Suppressor macrophage treated with lipopolysaccharide for 4 hours (primary cell): ENCODE measurements around the gene LTBP1.
"Not testable (repeated sequence)": the region's sequence is repeated elsewhere in the genome, so short reads cannot be mapped to it uniquely, and the experiment has no call there.

Experiments
- DNase-seq: peaks from one replicate; pipeline ENCODE4 v3.0.0-alpha.2; 2020

Gene LTBP1

DNA sequence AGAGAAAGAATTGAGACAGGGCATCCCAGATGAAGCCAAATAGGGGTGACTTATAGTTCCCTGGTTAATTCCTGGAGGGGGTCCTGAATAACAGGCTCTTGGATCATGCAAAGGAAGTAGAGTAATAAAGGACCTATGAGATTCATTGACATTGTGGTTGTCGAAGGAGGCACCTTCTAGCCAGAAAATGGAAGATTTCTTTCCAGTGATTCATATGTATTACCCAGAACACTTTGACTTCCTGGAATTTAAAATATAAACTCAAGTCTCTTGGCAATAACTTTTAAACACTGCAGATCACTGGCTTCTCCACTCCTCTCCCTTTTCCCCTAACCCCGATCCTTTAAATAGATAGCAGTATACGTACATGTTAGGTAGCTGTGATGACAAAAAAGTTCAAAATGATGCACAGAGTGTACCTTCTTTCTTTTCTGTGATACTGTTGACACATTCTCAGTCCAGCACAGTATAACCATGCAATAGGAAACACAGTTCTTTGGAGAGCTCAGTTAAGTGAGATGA, 211.8 kb downstream of the LTBP1 start:
- no peak for DNase-seq

DNA sequence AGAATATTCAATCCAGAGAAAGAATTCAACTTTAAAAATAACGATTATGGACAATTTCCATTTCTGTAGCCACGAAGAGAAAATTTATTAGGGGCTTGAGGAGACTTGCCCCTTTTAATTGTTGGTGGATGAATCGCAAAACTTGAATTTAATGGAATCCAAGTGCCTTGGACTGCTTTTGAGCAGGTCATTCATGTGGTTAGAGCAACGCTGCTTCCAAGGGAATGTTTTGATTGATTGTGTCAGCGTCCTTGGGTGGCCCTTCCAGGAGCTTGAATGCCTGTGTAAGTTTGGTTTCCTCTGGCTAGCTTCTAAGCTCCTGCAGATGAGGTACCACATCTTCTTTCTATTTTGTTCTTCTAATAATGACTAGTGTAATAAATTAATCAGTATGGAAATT, 213.4 kb downstream of the LTBP1 start:
- DNase-seq, result no peak

- no peak for DNase-seq
Measured at GRCh38 chr2:33166287-33166881, 219.6 kb downstream of the LTBP1 start.

GRCh38 chr2:33167622-33168245, 221.0 kb downstream of the LTBP1 start:
- DNase-seq, result no peak

- no peak for DNase-seq
Measured at GRCh38 chr2:33168425-33168824, 221.7 kb downstream of the LTBP1 start.

- no peak for DNase-seq
Measured at GRCh38 chr2:33168922-33169321, 222.2 kb downstream of the LTBP1 start.

DNA sequence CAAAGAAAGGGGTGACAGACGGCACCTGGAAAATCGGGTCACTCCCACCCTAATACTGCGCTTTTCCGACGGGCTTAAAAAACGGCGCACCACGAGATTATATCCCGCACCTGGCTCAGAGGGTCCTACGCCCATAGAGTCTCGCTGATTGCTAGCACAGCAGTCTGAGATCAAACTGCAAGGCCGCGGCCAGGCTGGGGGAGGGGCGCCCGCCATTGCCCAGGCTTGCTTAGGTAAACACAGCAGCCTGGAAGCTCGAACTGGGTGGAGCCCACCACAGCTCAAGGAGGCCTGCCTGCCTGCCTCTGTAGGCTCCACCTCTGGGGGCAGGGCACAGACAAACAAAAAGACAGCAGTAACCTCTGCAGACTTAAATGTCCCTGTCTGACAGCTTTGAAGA, 223.5 kb downstream of the LTBP1 start:
- not testable (repeated sequence) for DNase-seq

DNA sequence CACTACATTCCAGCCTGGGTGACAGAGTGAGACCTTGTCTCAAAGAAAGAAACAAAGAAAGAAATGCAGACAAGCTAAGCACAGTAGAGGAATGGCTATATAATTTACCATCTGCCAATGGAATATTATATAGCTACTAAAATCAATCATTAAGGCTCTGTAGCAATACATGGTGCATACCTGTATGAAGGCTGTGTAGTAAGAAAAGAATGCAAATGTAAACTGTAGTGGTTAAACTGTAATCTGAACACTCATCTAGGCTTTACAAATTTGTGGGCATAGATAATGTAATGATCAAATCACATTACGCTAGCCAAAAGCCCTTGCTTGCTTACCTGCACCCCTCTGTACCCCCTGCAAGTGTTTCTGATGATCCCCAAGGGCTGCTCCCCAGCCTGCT, 230.9 kb downstream of the LTBP1 start:
- no peak for DNase-seq

DNA sequence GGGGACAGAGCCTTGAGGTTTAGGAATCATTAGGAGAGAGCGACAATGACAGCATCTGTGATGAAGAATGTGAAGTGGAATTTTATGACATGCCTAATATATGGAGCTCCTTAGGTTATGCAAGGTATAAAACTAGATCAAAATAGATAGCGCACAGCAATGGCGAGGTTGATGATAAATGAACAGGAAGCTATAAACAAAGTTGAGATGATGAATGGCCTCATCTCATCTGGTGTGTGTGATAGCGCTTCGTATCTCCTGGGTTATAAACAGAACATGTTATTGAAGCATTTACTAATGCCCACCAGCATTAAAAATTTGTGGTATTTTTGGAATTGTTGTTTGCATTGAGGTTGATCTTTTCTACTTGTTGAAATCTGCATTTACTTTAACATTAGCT, 231.5 kb downstream of the LTBP1 start:
- DNase-seq, result no peak

DNA sequence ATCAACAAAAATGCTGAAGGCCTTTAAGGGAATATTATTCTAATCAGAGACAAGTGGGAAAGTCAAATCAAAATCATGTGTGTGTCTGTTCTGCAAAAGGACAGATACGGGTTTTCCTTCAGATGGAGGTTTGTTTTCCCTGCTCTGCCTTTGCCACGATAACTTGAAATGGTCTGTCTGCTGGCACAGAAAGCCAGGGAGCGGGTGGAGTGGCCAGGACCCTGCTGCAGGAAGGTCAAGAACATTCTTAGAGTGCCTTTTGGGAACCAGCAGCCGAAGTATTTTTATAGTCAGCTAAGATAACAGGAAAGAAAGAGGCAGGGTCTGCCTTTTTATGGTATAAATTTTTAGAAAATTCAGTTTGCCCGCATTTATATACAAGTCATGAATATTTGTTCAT, 234.2 kb downstream of the LTBP1 start:
- no peak for DNase-seq

DNA sequence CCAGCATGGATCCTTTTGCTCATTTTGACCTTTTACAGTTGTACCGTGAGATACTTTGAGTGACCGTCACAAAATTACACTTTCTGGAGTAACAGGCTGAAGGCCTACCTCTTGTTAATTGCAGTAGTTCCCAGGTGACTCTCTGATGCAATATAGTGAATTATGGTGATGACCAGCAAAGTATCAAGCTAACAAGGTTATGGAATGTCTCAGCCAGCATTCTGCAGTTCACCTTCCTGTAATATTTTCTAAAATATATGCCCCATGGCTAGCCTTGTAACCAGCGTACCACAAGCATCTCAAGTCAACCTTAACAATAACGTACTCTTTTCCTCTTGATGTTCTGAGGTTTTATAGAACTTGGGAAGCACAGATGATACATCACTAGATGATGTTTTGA, 234.7 kb downstream of the LTBP1 start:
- no peak for DNase-seq

- DNase-seq, result no peak
Measured at GRCh38 chr2:33184041-33184440, 237.3 kb downstream of the LTBP1 start.

- no peak for DNase-seq
Measured at GRCh38 chr2:33186937-33187336, 240.2 kb downstream of the LTBP1 start.

DNA sequence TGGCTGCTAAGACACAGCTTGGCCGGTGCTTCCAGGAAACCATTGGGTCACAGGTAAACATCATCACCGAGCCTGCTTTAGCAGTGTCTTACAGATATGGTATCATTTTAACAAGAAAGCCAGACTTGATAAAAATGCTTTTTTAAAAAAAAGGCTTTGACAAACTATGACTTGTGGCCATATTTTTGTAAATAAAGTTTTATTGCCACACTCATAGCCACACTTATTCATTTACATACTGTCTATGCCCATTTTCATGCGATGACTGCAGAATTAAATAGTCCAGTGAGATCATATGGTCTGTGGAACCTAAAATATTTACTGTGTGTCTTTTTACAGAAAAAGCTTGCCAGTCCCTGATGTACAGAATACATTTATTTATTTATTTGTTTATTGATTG, 242.0 kb downstream of the LTBP1 start:
- DNase-seq, result no peak

GRCh38 chr2:33190393-33190937, 243.7 kb downstream of the LTBP1 start:
- no peak for DNase-seq

DNA sequence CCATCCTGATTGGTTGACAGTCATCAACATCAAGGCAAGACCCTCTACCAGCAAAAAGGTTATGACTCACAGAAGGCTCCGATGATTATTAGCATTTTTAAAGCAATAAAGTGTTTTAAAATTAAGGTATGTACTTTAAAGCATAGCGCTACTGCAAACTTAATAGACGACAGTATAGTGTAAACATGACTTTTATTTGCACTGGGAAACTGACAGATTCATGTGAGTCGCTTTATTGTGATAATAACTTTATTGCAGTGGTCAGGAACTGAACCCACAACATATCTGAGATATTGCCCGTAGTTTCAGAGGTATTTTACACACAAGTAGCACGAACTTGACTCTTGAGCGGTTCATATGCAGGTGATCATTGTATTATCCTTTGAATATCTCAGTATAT, 249.1 kb downstream of the LTBP1 start:
- no peak for DNase-seq

DNA sequence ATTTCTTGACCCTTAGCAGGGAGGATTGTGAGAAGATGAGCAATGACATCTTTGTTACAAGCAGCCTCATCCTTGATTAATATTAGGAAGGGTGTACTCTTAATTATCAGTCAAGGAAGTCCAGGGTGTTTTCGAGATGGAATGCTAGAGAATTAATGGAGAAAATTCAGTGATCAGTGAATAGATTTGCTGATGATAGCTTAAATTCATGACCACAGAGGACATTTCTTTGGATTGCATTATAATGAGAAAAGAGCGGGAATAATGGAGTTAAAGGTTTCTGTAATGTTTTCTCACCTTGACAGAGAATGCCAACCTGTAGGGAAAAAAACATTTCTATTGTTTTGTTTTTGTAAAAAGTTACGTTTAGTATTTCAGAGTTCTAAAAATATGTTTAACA, 249.9 kb downstream of the LTBP1 start:
- DNase-seq, result no peak

DNA sequence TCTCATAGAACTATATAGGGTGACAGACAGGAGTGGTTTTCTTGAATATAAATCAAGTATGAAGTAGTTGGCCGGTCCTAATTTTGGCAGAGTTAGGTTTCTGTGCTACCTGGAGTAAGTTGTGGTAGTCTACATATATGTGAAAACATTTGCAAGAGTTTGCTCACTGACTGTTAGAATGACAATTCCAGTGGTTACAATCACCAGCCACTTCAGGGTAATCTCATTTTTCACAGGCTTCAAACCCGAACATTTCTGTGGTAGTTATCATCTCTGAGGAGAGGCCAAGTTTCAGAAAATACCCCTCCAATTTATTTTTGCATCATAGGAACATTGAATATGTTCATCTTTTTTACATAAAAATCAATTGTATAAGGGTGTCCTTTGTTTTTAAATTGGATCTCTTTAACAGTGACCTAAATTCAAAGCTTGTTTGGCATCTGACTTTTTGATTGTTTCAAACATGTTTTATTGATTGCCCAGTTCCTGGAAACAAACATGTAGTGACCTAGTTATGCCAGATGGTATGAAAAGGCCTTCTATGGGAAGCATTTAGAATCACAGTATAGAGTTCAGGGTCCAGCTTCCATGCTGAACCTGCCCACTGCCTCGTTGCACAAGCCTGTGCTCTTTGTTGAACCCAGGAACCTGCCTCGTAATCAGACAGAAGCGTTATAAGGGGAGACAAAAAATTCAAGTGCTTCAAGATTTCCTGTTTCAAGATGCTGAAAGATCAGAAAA, 250.6 kb downstream of the LTBP1 start:
- no peak for DNase-seq

DNA sequence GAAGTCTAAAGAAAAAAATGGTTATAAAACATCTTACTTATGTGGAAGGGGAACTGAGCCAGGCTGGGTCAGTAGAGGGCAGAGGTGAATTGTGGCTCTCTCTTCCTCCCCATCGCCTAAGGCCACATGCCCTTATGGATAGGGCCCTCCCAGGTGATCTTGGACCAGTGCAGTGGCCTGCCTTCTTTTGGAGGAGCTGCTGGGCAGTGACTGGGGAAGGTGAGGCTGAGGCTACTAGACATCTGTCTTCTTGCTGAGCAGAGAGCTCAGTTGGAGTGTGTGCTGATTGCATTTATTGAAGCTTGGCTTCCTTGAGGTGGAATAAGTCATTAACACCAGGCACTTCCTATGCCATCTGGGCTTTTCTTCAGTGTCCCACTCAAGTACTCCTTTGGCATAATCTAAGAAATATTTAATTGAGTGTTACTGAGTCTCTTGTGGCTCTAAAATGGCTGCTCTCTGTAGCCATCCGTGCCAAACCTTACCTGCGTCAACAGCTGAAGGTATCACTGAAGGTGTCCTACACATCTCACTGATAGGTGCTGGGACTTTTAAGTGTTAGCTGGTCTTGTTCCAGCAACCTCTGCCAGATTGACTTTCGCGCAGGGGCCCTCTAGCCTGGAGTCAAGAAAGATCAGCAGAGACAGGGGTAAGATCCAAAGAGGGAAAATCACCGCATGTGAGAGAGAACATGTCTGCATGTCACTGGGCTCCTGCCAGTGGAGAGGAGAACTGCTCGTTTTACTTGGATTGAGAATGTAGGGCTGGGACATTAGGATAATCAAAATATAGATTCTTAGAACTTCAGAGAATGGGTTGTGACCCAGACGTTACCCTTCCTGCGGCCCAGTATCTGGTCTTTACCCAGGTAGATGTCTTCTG, 256.1 kb downstream of the LTBP1 start:
- no peak for DNase-seq

DNA sequence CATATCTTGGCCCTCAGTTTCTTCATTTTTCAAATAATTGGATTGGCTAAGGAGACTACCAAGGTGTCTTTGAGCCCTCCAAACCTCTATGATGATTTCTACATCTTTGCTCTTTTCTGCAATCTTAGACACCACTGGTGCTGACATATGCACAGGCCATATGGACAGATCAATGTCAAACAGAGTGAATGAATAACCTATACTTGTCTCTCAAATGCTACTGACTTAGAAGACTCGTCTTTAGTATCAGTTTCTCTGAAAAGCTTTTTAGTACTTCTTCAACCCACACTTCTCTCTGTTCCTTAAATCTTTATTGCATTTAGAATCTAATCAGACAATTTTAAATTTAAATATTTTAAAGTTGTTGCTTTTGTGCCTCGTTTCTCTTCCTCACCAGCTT, 258.2 kb downstream of the LTBP1 start:
- no peak for DNase-seq

DNA sequence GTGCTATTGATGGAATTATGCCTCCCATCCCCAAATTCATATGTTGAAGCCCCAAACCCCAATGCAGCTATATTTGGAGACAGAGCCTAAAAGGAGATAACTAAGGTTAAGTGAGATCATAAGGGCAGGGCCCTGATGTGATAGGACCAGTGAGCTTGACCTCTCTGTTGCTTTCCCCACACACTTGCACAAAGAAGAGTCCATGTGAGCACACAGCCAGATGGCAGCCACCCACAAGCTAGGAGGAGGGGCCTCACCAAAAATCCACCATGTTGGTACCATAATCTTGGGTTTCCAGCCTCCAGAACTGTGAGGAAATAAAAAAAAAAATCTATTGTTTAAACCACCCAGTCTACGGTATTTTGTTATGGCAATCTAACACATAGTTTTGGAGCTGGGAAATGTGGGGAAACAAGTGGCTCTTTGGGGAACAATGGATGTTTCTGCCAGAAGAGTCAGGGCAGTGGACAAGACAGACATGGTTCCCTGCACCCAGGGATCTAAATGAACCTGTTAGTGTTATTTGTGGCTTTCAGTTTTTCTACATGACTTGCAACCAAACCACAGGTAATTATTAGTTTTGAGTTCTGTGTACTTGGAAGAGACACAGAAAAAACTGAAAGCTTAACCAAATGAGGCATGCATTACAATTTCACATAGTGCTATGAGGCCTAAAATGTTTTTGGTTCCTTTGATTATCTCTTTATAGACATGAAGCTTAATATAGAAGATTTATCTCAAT, 259.1 kb downstream of the LTBP1 start:
- DNase-seq, result no peak

DNA sequence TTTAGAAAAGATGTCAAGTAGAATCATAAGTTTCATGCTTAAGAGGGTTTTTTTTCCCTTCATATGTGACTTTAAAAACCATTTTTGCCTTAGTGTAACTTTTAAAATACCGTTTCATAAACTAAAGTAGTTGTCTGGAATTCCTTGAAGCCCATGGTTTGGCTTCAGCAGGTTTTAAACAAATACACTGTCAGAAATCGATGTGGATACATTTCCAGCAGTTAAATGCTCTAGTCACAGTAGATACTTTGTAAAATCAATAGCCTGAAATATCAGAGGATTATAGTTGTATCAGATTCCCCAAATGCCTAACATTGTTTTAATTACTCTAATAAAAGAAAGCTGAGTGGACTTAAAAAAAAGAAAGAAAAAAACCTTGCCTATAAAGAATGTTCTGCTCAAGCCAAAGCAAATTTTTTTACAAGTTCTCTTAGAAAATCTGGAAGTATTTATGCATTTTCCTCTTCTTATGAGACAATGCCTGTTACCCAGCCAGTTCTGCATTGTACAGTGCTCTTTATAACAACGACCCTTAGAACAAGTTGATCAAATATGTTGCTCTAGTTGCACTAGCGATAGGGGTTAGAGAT, 260.5 kb downstream of the LTBP1 start:
- DNase-seq, result no peak
